Choroid plexus epithelial cell (primary cell): ENCODE data around the gene TOR4A.

Experiments used
- DNase-seq: peaks from one replicate; pipeline ENCODE4 v3.0.0-alpha.2; 2010; ENCODE audit warnings: low read depth
- H3K4me3 ChIP-seq: 2 replicates; pipeline ENCODE4 v1.5.1; 2011; ENCODE audit warnings: low read depth, mild to moderate bottlenecking, control low read depth, low read length, moderate library complexity
- CTCF ChIP-seq: conservative IDR thresholded peaks from 2 replicates; pipeline ENCODE4 v1.5.1; 2011; ENCODE audit warnings: low read depth, mild to moderate bottlenecking, control low read depth, inconsistent platforms, low read length, moderate library complexity

The TOR4A gene

GRCh38 chr9:137231372-137232039, 46.0 kb upstream of the TOR4A start:
- H3K4me3 ChIP-seq: no peak overlapping the region
- no peak for DNase-seq
- TF ChIP-seq CTCF: no peak

GRCh38 chr9:137232101-137232500, 45.4 kb upstream of the TOR4A start:
- H3K4me3 ChIP-seq: no peak overlapping the region
- DNase-seq: no peak
- no peak for TF ChIP-seq CTCF

- TF ChIP-seq CTCF: no peak
- no peak for DNase-seq
- no peak overlapping the region for H3K4me3 ChIP-seq
Measured at GRCh38 chr9:137232510-137232909, 45.0 kb upstream of the TOR4A start.

- H3K4me3 ChIP-seq: no peak overlapping the region
Measured at GRCh38 chr9:137233143-137233980, 44.2 kb upstream of the TOR4A start.

GRCh38 chr9:137234055-137234697, 43.4 kb upstream of the TOR4A start:
- no peak overlapping the region for H3K4me3 ChIP-seq
- DNase-seq: no peak
- TF ChIP-seq CTCF: no peak

More at GRCh38 chr9:137233143-137233980, 44.2 kb upstream of the TOR4A start:
- no peak for DNase-seq
- TF ChIP-seq CTCF: no peak

GRCh38 chr9:137234758-137235423, 42.6 kb upstream of the TOR4A start:
- TF ChIP-seq CTCF: no peak
- H3K4me3 ChIP-seq: no peak overlapping the region
- no peak for DNase-seq
